ENCODE data around the gene DEDD2.

Gene DEDD2

DNA sequence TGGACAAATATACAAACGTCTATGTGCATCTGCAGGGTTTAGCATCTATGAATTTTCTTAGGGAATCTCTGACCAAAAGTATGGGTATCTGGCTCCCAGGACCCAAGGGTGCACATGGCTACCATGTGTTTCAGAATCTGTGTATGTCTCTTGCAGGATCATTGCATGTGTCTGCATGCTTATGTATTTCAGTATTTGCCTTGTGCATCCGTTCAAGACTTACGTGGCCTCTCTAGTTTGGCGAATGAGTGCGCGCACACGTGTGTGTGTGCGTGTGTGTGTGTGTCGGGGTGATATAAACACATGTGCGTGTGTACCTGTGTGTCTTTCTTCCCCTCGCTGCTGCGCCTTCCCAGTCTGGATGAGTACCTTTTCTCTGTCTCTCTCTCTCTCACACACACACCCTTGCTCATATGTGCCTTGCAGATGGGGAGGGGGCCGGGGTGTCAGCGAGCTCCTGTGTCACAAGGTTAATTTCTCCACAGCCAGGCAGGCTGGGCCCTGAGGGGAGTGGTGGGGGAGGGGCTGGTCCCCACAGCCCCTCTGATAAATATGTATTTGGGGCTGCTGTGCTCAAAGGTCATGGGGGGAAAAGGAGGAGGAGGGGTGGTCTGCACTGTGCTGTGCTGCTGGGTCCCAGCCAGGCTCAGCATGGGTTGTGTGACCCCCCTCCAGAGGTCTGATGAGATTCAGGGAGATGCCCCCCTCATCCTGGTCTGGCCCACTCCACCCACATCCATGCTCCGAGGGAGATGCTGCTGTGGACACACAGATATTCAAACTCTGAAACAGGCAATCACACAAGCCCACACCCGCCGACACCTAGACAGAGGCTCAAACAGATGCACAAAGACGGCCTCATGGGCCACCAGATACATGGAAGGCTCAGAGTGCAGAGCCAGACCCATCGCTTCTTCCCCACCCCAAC, 47.7 kb downstream of the DEDD2 start:
- DNase-seq, result no peak

DNA sequence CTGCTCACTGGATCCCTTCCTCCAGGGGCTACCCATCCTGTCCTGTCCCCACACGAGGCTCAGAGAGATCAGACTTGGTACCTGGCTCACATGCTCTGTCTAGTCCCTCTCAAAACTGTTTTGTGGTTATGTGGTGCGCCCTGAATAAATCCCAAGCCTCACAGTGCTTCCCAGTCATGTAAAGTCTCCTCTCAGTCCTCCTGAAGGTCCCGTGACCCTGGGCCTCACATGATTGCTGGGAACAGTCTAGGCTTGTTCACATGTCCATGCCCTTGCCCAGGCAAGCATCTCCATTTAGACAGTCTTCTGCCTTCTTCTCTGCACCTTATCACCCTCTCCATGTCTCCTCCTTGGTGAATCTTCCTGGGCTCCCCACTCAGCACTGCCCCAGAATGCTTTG, 49.3 kb downstream of the DEDD2 start:
- no peak for DNase-seq

DNA sequence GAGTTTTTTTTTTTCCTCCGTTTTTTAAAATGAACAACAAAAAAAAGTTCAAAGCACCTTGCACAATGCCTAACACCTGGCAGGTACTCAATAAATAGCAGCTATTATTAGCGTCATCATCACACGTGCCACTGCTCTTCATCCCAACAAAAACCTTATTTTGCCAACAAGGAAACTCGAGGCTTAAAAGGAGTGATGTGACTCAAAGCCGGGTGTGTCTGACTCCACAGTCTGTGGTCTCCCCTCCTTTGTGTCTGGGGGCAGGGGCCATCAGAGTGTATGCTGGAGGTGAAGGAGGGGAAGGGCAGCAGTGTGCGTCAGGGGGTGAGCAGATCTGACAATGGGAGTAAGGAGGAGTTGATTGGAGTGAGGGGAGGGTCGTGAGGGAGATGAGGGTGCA, 51.2 kb downstream of the DEDD2 start:
- DNase-seq, result no peak

DNA sequence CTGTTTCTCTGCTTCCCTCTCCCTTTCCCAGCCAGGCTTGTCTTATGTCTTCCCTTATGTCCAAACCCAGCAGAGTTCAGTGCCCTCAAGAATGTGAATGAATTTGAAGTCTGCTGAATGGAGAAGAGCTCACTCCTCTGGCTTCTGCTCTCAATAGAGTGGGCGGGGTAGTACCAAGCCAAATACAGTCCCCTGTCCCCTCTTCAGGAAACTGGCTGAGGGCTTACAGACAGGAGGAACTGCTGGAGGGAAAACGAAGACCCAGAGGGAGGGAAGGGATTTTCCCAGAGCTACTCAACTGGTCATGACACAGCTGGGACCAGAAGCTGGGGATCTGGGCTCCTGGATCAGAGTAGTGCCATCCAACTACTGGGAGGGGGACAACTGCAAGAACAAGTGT, 52.3 kb downstream of the DEDD2 start:
- DNase-seq, result no peak

DNA sequence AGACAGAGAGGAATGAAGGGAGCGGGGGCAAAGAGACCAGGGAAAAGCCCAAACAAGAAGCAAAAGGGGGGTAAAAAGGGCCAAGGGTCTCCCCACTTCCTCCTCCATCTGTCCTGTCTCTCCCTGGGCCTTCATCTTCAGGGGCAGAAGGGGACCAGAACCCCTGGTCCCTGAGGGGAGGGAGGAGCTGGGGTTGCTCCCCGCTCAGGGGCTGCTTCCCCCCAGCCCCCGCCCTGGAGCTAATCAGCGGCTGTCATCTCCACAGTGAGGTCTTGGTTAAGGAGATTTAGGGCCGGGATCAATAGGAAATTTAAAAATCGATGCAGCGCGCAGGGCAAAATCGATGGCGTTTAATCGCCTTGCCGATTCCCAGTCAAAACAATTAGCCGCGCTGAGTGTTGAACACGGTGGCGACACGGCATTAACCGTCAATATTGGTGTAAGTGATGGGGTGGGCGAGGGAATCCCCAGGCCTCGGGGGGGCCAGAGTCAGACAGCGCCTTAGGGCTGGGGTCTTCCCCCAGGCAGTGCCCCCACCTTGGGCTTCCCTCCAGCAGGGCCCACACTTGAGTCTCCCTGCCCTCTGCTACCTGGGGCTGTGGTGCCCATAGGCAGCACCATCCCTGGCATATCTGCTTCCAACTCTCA, 55.7 kb downstream of the DEDD2 start:
- DNase-seq, result no peak

DNA sequence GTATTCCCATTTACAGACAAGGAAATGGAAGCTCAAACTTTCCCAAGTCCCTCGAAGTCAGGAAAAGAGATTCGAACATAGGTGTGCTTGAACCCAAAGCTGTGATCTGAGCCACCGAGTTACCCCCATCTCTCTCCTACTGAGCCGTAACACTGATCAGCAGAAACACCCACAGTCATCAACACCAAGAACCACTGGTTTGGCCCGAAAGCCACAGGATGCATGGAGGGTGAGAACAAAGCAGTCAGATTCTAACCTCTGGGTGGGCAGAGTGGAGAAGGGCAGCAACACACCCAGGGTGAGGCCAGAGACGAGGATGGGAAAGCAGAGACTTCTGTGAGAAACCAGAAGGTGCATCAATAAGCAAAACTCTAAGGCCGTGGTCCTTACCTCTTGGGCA, 57.5 kb downstream of the DEDD2 start:
- DNase-seq, result no peak

DNA sequence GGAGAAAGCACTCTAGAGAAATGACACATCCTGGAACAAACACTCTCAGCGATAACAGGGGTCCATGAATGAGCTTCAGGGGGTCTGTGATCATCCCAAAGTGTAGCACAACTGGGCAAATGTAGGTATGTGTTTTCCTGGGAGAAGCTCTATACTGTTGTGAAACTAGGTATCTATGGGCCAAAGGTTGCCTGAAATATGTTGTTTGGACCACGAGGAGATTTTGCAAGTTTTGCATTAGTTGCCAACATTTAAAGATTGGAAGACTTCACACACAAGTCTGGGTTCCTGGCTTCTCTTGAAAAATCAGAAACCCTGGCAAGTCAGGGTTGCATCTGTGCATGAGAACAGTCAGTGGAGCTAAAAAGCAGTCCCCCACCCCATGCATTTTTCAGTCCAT, 58.6 kb downstream of the DEDD2 start:
- no peak for DNase-seq

DNA sequence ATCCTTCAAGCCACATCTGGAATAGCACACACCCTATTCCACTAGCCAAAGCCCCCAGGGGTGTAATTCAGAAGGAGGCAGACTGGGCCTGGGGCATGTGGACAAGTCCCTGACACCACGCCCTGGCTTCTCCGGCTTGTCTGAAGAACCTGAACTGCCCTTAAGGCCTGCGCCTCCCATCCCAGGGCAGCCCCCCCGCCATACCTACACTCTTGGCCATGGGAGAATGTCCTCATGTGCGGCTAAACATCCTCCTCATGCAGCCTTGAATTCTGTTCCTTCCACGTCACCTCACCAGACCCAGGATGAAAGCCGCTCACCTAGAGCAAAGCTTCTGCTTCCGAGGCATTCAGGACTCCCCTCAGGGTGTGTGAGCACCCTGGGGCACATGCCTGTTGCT, 60.9 kb downstream of the DEDD2 start:
- DNase-seq, result no peak

DNA sequence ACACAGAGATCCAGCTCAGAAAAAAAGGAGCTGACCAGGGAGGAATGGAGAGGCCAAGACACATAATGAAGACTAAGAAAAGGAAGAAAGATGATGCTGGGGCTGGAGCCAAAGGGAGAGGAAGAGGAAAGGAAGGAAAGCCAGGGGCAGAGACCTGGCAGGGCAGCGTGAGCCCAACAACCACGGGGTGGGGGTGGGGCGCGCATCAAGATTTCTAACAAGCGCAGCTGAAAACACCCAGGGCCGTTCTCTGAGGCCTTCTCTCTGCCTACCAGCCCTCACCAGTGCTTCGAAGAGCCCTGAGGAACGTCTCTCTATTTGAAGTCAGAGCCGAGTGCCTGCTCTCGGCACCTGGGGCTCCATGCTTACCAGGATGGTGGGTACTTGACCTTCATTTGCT, 61.7 kb downstream of the DEDD2 start:
- no peak for DNase-seq

DNA sequence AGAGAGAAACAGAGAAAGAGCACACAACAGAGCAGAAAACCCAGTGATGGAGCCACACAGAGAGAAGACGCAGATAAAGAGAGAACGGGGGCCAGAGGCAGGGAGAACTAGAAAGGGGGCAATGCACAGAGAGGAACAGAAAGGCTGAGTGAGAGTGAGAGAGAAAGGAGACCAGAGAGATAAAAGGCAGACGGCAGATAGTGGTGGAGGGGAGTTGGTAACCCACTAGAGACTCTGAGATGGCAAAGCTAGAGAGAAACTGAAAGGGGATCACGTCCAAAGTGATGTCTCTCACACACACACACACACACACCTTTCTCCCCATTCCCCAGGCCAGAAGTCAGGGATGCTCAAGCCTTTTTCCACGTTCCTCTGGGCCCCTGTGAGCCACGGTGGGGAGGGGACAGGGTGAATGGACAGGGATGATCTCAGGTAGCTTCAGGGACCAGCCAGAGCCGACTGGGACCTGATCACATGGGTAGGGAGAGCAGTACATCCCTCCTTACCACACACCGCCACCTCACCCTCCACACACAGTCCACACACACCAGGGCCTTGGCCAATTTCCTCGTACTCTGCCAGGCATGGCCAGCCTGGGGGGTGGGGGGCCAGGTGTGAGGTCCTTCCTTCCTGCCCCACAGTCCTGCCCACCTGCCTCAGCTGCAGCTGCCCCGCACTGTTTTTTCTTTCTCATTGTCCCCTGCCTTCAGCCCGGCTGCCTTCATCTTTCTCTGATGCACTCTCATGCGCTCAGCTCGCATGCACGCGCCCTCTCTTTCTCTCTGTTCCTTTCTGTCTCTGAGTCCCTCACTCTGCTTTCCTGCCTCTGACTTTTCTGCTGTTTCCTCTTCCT, 62.8 kb downstream of the DEDD2 start:
- peak; percentile 43 to 65 for DNase-seq

DNA sequence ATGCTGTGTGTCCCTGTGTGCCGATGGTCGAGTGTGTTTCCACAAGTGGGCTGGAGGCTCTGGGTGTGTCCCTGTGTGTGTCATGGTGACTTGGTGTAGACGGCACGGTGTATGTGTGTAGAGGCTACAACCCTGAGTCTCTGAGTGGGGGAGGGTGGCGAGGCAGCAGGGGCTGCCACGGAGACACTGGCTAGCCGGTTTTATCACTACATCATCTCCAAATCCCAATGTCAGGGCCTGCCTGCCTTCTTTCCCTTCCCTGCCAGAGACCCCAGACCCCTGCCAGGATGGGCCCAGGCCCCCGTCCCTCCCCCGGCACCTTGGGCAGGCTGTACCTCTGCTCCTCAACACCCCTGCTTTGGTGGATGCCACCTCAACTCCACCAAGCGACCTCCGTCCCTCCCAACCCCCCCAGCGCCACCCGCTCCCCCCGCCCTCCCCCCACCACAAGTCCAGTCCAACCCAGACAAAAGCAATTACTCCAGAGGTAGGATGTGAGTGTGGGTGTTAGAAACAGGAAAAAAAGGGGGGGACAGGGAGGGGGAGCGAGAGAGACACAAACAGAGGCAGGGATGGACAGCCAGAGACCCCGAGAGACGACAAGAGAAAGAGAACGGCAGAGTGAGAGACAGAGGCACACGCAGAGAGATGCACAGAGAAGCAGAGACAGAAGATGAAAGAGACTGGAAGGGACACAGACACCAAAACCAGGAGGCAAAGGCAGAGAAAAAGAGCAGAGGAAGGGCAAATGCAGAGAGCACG, 63.6 kb downstream of the DEDD2 start:
- peak in 1 of 2 experiments; percentile 32 for DNase-seq

DNA sequence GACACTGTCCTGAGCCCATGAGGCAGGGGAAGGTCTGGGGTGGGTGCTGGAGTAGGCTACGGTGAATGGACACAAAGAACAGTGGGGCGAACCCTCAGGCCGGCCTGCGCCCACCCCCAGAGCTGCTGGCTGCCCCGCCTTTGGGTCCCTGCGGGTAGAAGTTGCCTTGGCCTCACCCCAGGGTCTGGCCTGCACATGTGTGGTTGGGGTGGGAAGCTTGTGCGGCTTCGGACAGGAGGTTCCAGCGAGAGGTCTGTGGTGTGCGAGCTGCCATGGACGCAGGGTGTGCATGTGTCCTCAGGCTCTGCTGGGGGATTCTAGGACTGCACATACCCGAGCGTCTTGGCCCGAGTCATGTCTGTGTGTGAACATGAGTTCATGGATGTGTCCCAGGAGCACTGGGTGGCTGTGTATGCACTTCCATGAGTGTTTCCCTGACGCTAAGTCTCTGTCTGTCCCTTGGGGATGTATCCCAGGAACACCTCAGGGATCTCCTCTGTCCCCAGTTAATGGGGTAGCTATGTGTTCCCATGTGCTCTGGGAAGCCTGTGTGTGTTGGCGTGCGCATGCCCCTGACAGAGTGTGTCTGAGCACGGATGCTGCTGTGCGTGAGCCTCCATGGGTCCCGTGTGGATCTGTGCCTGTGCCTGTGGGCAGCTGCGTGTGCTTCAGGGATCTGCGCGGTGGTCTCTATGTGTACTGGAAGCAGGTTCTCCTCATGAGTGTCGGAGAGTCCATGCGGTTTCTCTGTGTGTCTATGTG, 64.4 kb downstream of the DEDD2 start:
- DNase-seq, result no peak

DNA sequence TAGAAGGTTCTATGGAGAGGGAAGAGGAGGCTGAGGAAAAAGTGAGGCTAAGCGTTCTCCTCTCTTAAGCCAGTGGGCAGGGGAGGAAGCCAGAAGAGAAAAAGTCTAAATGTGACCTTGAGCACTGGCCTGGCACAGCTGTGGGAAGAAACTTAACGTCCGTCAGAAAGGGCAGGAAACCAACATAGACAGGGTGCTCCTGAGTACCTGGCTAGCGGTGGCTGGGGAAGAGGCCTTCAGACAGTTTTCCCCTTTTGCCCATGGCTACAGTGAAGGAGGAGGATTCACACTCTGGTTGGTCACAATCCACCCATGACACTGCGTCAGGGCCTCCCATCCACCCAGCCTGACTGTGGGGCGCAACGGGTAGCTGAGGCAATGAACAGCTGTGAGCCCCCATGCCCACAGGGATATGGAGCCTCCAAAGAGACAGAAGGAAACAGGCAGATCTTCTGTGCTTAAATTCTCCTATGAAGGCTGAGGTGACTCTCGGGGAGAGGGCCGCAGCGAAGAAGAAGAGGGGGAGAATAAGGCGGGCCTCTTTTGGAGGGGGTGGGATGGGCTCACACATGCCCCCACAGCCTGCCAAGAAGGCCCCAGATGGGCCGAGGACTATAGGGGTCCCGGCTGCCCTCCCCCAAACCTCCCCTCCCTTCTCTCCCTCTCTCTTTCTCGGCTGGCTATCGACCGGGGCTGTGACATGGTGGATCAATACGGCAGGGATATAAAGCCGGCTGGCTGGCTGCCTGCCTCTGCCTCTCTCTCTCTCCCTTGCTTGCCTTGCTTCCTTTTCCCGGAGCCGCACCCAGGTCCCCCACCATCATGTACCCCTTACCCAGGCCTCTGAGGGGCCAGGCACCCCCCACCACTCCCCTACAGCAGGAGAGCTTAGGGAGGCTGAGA, 65.4 kb downstream of the DEDD2 start:
- no peak for DNase-seq

DNA sequence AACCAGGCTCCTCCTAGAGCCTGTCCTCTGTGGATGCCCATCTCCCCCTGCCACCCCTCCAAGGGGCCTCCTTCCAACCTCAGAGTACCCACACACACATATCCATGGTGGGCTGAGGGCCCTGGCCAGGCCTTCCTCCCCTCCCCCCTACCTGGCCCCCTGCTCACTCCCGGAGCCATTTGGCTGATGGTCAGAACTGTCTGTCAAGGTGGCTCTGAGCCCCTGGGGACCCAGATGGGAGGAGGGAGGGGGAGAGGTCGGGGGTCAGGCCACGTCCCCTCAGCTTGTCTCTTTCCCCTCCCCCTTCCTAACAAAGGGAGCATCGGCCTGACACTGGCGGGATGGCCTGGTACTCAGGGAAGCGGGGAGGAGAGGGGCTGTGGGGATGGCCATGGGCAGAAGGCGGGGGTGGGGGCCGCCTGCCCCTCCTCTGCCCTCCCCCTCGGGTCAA, 66.5 kb downstream of the DEDD2 start:
- no peak for DNase-seq

DNA sequence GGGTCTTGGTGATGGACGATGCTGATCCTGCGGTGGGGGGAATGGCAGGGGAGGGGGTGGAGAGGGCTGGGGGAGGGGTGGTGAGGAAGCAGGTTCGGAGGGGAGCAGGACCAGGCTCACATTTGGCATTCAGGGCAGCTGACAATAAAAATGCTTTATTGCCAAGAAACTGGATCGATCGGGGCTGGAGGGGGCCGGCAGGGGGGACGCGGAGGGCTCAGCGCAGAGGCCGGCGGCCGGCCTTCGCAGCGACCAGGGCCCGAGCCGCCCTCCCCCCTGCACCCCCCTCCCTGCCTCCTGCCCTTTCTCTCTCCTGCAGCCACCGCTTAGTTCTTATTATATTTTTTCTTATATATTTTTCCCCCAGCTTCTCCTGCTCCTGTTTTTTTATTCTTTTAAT, 67.1 kb downstream of the DEDD2 start:
- peak in 1 of 2 experiments; percentile 55 for DNase-seq

DNA sequence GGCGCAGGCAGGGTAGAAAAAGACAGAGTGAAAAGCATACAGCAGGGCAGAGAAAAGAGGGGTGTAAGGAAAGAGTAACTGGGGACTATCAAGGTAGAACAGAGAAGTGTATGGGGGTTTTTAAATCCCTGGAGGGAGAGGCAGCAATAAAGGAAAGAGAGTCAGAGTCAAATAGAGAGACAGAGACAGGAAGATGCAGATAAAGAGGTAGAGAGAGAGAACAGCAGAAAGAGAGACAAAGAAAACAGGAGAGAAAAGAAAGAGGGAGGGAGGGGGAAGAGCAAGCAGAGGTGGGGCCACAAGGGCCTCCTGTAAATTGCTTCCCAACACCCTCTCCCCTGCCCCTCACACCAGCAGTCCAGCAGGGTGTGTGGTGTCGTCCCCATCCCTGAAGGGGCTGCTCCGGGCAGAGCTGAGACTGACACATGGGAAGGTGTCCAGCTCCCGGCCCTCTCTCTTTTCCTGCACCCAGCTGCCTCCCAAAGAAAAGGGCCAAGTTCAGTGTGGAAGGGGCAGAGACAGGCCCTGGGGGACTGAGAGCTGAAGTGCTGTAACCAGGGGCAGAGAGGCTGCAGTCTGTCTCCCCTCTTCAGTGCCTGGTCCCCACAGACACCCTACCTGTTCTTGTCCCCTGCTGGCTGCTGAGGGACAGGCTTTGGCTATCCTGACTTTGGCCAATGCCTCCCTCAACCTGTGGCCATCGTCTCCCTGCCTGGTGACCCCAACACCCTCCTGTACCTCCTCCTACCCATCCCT, 67.9 kb downstream of the DEDD2 start:
- no peak for DNase-seq

Data from SHP77 (cell line).